Retinal pigment epithelial cell (primary cell): ENCODE results near the gene RBM8A.

Source experiments
- DNase-seq: peaks from one replicate; pipeline ENCODE4 v3.0.0-alpha.2; 2010; ENCODE audit warnings: low read depth
- H3K4me3 ChIP-seq: 2 replicates; pipeline ENCODE4 v1.5.1; 2011; ENCODE audit warnings: mild to moderate bottlenecking, low read length, control low read depth, moderate library complexity
- TF ChIP-seq, protein P1 (sequence below): conservative IDR thresholded peaks from 2 replicates; pipeline ENCODE4 v1.5.1; 2011; ENCODE audit warnings: low read depth, low read length, control low read depth, inconsistent platforms

Gene RBM8A

DNA sequence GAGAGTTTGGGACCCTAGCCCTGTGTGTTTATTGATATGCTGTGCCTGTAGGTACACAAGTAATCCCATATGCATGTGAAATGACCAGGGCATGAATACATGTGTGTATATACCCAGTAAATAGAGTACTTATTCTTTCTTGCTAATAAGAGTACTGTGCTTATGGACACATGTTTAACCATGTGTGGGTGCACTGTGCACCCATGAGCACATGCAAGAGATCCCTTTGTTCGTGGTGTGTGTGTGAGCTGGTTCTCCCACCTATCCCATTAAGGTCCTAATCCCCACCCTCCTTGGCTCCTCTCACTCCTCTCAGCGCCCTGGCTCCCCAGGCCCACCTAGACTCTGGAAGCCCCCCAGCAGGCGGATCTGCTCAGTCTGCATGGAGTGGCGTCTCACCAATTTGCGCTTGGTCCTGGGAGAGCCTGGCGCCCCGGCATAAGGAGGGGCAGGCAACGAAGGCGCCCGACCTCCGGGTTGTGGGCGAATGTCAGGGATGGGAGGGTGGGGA, 32.7 kb upstream of the RBM8A start:
- TF ChIP-seq, protein P1, sequence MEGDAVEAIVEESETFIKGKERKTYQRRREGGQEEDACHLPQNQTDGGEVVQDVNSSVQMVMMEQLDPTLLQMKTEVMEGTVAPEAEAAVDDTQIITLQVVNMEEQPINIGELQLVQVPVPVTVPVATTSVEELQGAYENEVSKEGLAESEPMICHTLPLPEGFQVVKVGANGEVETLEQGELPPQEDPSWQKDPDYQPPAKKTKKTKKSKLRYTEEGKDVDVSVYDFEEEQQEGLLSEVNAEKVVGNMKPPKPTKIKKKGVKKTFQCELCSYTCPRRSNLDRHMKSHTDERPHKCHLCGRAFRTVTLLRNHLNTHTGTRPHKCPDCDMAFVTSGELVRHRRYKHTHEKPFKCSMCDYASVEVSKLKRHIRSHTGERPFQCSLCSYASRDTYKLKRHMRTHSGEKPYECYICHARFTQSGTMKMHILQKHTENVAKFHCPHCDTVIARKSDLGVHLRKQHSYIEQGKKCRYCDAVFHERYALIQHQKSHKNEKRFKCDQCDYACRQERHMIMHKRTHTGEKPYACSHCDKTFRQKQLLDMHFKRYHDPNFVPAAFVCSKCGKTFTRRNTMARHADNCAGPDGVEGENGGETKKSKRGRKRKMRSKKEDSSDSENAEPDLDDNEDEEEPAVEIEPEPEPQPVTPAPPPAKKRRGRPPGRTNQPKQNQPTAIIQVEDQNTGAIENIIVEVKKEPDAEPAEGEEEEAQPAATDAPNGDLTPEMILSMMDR: no peak
- no peak for DNase-seq
- peak overlapping the region; percentile 75 for H3K4me3 ChIP-seq

GRCh38 chr1:145959333-145959732, 32.0 kb upstream of the RBM8A start:
- DNase-seq: no peak

GRCh38 chr1:145958734-145959133, 31.4 kb upstream of the RBM8A start:
- TF ChIP-seq, protein P1: no peak
- no peak overlapping the region for H3K4me3 ChIP-seq
- no peak for DNase-seq

More at GRCh38 chr1:145959333-145959732, 32.0 kb upstream of the RBM8A start:
- H3K4me3 ChIP-seq: no peak overlapping the region
- TF ChIP-seq, protein P1: no peak

GRCh38 chr1:145957443-145958319, 30.4 kb upstream of the RBM8A start, which contains the start of gene LIX1L:
Gene LIX1L (minus strand): TSS chr1:145958017. CDS start chr1:145957927, 90 bp downstream.
- peak; percentile 91 for DNase-seq
- H3K4me3 ChIP-seq: peak within 1 kb of the TSS; percentile 79
- TF ChIP-seq, protein P1: no peak

DNA sequence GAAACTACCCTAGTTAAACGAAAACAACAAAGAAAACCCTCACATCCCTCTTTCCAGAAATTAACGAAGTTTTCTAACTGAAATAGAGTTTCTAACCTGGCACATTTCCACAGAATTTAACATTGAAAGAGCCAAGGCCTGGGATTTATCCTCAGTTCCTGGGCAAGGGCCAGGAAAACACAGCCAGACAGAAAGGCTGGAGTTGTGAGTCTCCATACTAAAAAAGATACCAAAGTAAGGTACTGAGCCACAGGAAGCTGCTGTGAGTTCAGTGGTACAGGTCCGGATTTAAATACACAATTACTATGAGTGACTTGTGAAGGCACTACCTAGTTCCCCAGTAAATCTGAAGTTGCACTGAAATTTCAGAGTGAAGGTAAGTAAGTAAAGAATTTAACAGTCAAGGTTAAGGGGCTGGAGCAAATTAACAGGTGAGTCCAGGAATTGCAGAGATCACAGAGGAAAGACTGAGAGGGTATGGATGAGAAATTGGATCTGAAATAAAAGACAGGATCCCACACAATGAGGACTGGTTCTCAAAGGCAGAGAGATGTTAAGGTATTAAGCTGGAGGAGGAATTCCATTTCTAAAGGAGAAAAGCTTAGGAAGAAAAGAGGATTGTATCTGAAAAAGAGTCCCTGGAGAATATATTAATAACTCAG, 29.6 kb upstream of the RBM8A start:
- H3K4me3 ChIP-seq: peak overlapping the region; percentile 79
- peak; percentile 39 for DNase-seq
- TF ChIP-seq, protein P1: no peak

DNA sequence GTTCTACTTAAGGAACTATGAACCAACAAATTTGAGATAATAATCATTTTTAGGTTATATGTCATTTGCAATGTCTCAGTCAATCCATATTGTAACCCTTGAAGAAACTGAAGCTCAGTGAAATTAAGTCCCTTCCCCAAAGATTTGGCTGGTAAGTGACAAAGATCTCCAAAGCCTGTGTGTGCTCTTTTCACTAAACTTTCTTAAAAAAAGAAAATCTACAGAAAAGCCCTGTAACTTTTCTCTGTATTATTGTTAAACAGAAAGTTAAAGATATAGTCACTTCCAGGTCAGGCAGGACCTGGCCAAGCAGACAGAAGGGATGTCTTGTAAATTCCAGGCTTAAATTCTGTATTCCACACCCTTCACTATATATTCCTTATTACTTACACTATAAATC, 29.1 kb upstream of the RBM8A start:
- TF ChIP-seq, protein P1: no peak
- peak overlapping the region; percentile 79 for H3K4me3 ChIP-seq
- DNase-seq: no peak
